ENCODE measurements around the gene ADAM8.

The ADAM8 gene

GRCh38 chr10:133245439-133246235 lies 31.0 kb downstream of the ADAM8 start:
- no peak for TF ChIP-seq CTCF (conservative IDR thresholded peaks at IDR 0.05; ENCODE audit: control insufficient read depth, insufficient read depth, low read depth, low read length)
- DNase-seq (ENCODE audit: low read depth): no peak
- no peak overlapping the region for H3K4me3 ChIP-seq (ENCODE audit: control insufficient read depth, low read depth, low read length)

GRCh38 chr10:133243593-133243992 lies 33.1 kb downstream of the ADAM8 start:
- no peak for TF ChIP-seq CTCF (conservative IDR thresholded peaks at IDR 0.05; ENCODE audit: control insufficient read depth, insufficient read depth, low read depth, low read length)
- no peak for DNase-seq (ENCODE audit: low read depth)
- no peak overlapping the region for H3K4me3 ChIP-seq (ENCODE audit: control insufficient read depth, low read depth, low read length)

GRCh38 chr10:133242611-133243356 lies 33.9 kb downstream of the ADAM8 start:
- DNase-seq (ENCODE audit: low read depth): peak; percentile 70
- TF ChIP-seq CTCF (conservative IDR thresholded peaks at IDR 0.05; ENCODE audit: control insufficient read depth, insufficient read depth, low read depth, low read length): no peak
- H3K4me3 ChIP-seq (ENCODE audit: control insufficient read depth, low read depth, low read length): no peak overlapping the region

GRCh38 chr10:133241501-133242205 lies 35.0 kb downstream of the ADAM8 start:
- TF ChIP-seq CTCF (conservative IDR thresholded peaks at IDR 0.05; ENCODE audit: control insufficient read depth, insufficient read depth, low read depth, low read length): no peak
- no peak overlapping the region for H3K4me3 ChIP-seq (ENCODE audit: control insufficient read depth, low read depth, low read length)
- DNase-seq (ENCODE audit: low read depth): no peak

- DNase-seq (ENCODE audit: low read depth): no peak
- TF ChIP-seq CTCF (conservative IDR thresholded peaks at IDR 0.05; ENCODE audit: control insufficient read depth, insufficient read depth, low read depth, low read length): no peak
- no peak overlapping the region for H3K4me3 ChIP-seq (ENCODE audit: control insufficient read depth, low read depth, low read length)
These were observed 36.7 kb downstream of the ADAM8 start for GRCh38 chr10:133239990-133240389.

- no peak overlapping the region for H3K4me3 ChIP-seq (ENCODE audit: control insufficient read depth, low read depth, low read length)
These were observed 38.2 kb downstream of the ADAM8 start for GRCh38 chr10:133238466-133238804.

More at GRCh38 chr10:133238466-133238804, 38.2 kb downstream of the ADAM8 start:
- no peak for TF ChIP-seq CTCF (conservative IDR thresholded peaks at IDR 0.05; ENCODE audit: control insufficient read depth, insufficient read depth, low read depth, low read length)
- DNase-seq (ENCODE audit: low read depth): no peak
